ENCODE data around the gene GPR6.

GPR6 gene

GRCh38 chr6:109978174-109979032 lies at the start of gene GPR6:
TSS of gene GPR6 (plus strand) at chr6:109978311. CDS start at chr6:109979113, 802 bp downstream.
- DNase-seq = peak; percentile 78

GRCh38 chr6:109934293-109934692 lies 43.8 kb upstream of the GPR6 start:
- no peak for DNase-seq

GRCh38 chr6:109939654-109940053 lies 38.5 kb upstream of the GPR6 start:
- DNase-seq = no peak

GRCh38 chr6:109944448-109944847 lies 33.7 kb upstream of the GPR6 start:
- no peak for DNase-seq

- DNase-seq = no peak
Observed at GRCh38 chr6:109945091-109945490, 33.0 kb upstream of the GPR6 start.

- DNase-seq = no peak
Observed at GRCh38 chr6:109946979-109947378, 31.1 kb upstream of the GPR6 start.

GRCh38 chr6:109949281-109950065 lies 28.6 kb upstream of the GPR6 start:
- no peak for DNase-seq

- DNase-seq = no peak
Observed at GRCh38 chr6:109955491-109955890, 22.6 kb upstream of the GPR6 start.

- DNase-seq = no peak
Observed at GRCh38 chr6:109958626-109959025, 19.5 kb upstream of the GPR6 start.

GRCh38 chr6:109961611-109962041 lies 16.5 kb upstream of the GPR6 start:
- DNase-seq = no peak

- DNase-seq = no peak
Observed at GRCh38 chr6:109962271-109962670, 15.8 kb upstream of the GPR6 start.

- DNase-seq = no peak
Observed at GRCh38 chr6:109963598-109964170, 14.4 kb upstream of the GPR6 start.

GRCh38 chr6:109964949-109965348 lies 13.2 kb upstream of the GPR6 start:
- DNase-seq = no peak

GRCh38 chr6:109966299-109966698 lies 11.8 kb upstream of the GPR6 start:
- DNase-seq = no peak

GRCh38 chr6:109977791-109978173 lies 329 bp upstream of the GPR6 start:
- DNase-seq = no peak

- no peak for DNase-seq
Observed at GRCh38 chr6:109979033-109979921, 1.2 kb downstream of the GPR6 start.

- no peak for DNase-seq
Observed at GRCh38 chr6:109984410-109984809, 6.3 kb downstream of the GPR6 start.

- DNase-seq = no peak
Observed at GRCh38 chr6:109987196-109987595, 9.1 kb downstream of the GPR6 start.

- DNase-seq = no peak
Observed at GRCh38 chr6:109991201-109992101, 13.3 kb downstream of the GPR6 start.

GRCh38 chr6:109998159-109998785 lies 20.2 kb downstream of the GPR6 start:
- no peak for DNase-seq

GRCh38 chr6:109999740-110000139 lies 21.6 kb downstream of the GPR6 start:
- no peak for DNase-seq

All from right hindlimb (tissue), 1 donor.